Transverse colon (tissue), 3 donors: ENCODE results near the gene B4GALNT3.

Experiments used
- CTCF ChIP-seq, 5 experiments: fragments of 200-600 bp in 3 of 5; fragments of 450-650 bp in 2 of 5; sonication (generic) in 3 of 5; IDR thresholded peaks; 1 replicate in 2 of 5; 2 replicates in 3 of 5; pipeline ENCODE4 v1.5.1; 2016 to 2017; ENCODE audit warnings: antibody characterized with exemption in 5 of 5, inconsistent platforms in 3 of 5, mild to moderate bottlenecking in 2 of 5, moderate library complexity in 1 of 5
- EP300 ChIP-seq: sonication (generic); formaldehyde crosslinking; IDR thresholded peaks from one replicate; pipeline ENCODE4 v1.6.1; 2017; ENCODE audit warnings: antibody characterized with exemption, low read depth

- no peak for TF ChIP-seq EP300
- TF ChIP-seq CTCF (IDR thresholded peaks at IDR 0.05), result no peak
These were observed 104.1 kb downstream of the B4GALNT3 start for GRCh38 chr12:563787-564298.
